NT2/D1 (cell line): ENCODE measurements around the gene TOR4A.
A peak's percentile ranks its signal among the peaks of the same experiment; 100 is the strongest.

Experiments used
- DNase-seq: peaks from one replicate; pipeline ENCODE4 v3.0.0-alpha.2; 2011; ENCODE audit warnings: low read depth, low spot score
- H3K27me3 ChIP-seq: 2 replicates; pipeline ENCODE4 v1.6.0; 2011; ENCODE audit warnings: mild to moderate bottlenecking; ENCODE audit not compliant: insufficient read length, insufficient read depth
- H3K36me3 ChIP-seq: 2 replicates; pipeline ENCODE4 v1.6.1; 2011; ENCODE audit warnings: mild to moderate bottlenecking, low read length, mixed read lengths; ENCODE audit not compliant: insufficient read depth, insufficient read length
- H3K4me1 ChIP-seq: 2 replicates; pipeline ENCODE4 v1.5.1; 2011; ENCODE audit not compliant: insufficient read depth, insufficient read length
- H3K4me3 ChIP-seq: 2 replicates; pipeline ENCODE4 v1.5.1; 2011; ENCODE audit warnings: low read depth; ENCODE audit not compliant: insufficient read length
- H3K9ac ChIP-seq: 2 replicates; pipeline ENCODE4 v1.6.0; 2011; ENCODE audit warnings: low read depth; ENCODE audit not compliant: insufficient read length
- H3K9me3 ChIP-seq: 2 replicates; pipeline ENCODE4 v1.5.1; 2011; ENCODE audit warnings: mild to moderate bottlenecking, low read length; ENCODE audit not compliant: insufficient read depth
- SUZ12 ChIP-seq: IDR thresholded peaks from 2 replicates; pipeline ENCODE4 v1.6.1; 2011; ENCODE audit not compliant: insufficient read length, insufficient read depth; ENCODE audit errors: extremely low read depth
- YY1 ChIP-seq: IDR thresholded peaks from 2 replicates; pipeline ENCODE4 v1.6.1; 2011; ENCODE audit not compliant: insufficient read length, insufficient read depth
- ZNF274 ChIP-seq: IDR thresholded peaks from 2 replicates; pipeline ENCODE4 v1.6.1; 2011; ENCODE audit warnings: mild to moderate bottlenecking, low read depth, low read length

TOR4A gene

DNA sequence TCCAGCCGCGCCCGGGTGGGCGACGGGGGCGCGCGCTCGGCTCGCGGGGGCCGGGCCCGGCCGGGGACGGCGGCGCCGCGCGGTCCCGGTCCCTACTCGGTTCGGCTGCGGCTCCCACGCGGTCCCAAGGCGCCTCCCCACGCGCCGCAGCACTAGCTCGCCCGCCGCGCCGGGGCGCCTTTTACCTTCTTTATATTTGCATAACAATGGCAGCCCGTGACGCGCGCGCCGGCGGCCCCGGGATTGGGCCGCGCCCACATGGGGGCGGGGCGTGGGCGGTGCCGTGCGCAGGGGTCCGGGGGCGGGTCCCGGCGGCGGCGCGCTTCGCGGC lies 24.6 kb downstream of the TOR4A start, which contains the start of gene NRARP:
TSS of gene NRARP (minus strand) at position 154 of the 331 bp plus-strand sequence. CDS start 343 bp downstream, outside the sequence.
- Histone ChIP-seq H3K9me3 (no peaks in the 10 kb centered on the region), H3K36me3 (peaks cover 7% of the 10 kb centered on the region), H3K9ac (peak within 1 kb of the TSS; percentile 99), H3K4me3 (peak within 1 kb of the TSS; percentile 98), H3K4me1 (peaks cover 54% of the 10 kb centered on the region), H3K27me3 (peaks cover 20% of the 10 kb centered on the region)
- no peak for TF ChIP-seq ZNF274
- DNase-seq = no peak

DNA sequence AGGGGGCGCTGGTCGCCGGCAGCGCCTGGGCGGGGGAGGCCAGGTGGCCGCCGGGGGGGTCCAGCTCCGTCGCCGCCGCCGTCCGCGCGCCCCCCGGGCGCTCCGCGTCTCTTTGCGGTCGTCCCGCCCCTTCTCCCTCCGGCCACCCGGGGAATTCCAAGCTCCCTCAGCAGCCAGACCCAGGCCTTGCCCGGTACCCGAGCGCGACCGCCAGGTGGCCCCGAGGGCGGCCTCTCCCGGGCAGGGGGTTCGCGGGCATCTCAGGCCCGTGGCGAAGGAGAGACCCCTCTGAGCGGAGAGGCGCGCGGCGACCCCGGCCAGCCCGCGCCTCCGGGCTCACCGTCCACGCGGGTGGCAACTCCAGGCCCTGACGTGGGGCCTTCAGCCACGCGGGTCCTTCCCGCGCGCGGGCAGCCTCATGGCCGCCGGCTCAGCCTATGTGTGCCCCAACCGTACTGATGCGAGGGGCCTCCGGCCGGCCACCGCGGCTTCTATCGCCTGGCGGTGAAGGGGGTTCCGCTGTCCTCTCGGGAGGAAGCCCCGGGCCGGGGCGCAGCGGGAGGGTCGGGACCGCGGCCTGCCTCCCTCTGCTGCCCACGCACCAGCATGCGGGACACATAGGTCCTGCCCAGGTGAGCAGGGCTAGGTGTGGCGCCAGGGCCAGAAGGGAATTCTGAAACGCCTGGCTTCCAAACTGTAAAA lies 25.1 kb downstream of the TOR4A start:
- Histone ChIP-seq H3K9me3 (no peaks in the 10 kb centered on the region), H3K27me3 (peaks cover 20% of the 10 kb centered on the region), H3K9ac (peak overlapping the region; percentile 70), H3K36me3 (peaks cover 7% of the 10 kb centered on the region), H3K4me3 (peak overlapping the region; percentile 56), H3K4me1 (peaks cover 58% of the 10 kb centered on the region)
- TF ChIP-seq SUZ12 = no peak
- TF ChIP-seq YY1 = no peak
- TF ChIP-seq ZNF274 = no peak
- no peak for DNase-seq

DNA sequence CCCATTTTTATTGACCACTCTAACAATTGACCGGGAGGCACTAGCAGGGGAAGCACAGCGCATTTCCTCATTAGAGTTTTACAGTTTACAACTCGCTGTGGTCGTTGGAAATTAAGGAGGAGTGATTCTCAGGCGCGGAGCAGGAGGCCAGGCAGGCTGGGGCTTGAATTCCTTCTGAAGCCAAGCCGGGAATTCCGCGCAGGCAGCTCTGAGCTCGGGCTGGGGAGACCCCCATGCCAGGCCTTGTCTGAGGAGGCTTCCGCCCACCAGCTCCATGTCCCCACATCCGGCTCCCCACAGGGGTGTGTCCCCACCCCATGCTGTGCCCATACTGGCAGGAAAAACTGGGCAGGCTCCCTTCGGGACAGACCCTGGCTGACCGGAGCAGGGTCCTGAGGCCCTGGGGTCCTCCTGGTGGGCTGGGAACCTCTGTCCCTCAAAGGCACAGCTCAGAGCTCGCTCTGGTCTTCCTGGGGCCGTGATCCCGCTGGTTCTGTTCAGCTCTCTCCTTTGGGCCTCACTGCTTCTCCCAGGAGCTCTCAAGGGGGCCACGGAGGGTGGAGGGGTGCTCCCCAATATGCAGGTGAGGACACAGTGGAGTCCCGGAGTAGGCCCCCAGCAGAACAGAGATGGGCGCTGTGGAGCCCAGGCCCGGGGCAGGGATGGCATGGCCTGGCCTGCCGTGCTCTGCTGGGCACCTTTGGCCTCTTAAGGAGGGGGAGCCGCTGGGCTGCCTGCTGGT lies 25.8 kb downstream of the TOR4A start:
- DNase-seq = no peak
- Histone ChIP-seq H3K4me1 (peaks cover 58% of the 10 kb centered on the region), H3K9ac (peak overlapping the region; percentile 70), H3K27me3 (peaks cover 20% of the 10 kb centered on the region), H3K4me3 (peak overlapping the region; percentile 56), H3K36me3 (peaks cover 4% of the 10 kb centered on the region), H3K9me3 (no peaks in the 10 kb centered on the region)
- TF ChIP-seq ZNF274 (no peak), YY1 (no peak), SUZ12 (no peak)

DNA sequence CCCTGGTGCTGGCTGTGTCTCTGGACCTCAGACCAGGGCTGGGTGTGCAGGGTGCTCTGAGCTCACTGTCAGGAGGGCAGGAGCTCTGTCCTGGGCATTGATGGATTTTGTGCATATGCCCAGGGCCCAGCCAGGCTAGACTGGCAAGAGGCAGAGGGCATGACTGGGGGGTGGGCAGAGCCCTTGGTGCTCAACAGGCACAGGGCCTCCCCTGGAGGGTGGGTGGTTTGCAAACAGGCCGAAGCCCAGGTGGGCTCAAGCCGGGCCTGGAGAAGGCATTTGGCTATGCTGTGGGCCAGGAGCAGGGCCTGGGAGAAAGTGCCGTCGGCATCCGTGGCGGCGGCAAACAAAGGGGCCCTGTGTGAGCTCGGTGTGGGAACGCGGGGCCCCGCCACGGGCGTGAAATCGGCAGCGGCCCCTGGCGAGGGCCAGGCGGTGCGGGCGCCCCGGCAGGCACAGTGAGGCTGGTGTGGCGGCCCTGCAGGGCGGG lies 26.4 kb downstream of the TOR4A start:
- no peak for DNase-seq
- peaks cover 20% of the 10 kb centered on the region for H3K27me3 ChIP-seq
- no peak overlapping the region for H3K4me3 ChIP-seq
- H3K9me3 ChIP-seq = no peaks in the 10 kb centered on the region
- TF ChIP-seq SUZ12 = no peak
- TF ChIP-seq YY1 = no peak
- TF ChIP-seq ZNF274 = no peak
- peak overlapping the region; percentile 70 for H3K9ac ChIP-seq
- peaks cover 53% of the 10 kb centered on the region for H3K4me1 ChIP-seq
- H3K36me3 ChIP-seq = no peaks in the 10 kb centered on the region

DNA sequence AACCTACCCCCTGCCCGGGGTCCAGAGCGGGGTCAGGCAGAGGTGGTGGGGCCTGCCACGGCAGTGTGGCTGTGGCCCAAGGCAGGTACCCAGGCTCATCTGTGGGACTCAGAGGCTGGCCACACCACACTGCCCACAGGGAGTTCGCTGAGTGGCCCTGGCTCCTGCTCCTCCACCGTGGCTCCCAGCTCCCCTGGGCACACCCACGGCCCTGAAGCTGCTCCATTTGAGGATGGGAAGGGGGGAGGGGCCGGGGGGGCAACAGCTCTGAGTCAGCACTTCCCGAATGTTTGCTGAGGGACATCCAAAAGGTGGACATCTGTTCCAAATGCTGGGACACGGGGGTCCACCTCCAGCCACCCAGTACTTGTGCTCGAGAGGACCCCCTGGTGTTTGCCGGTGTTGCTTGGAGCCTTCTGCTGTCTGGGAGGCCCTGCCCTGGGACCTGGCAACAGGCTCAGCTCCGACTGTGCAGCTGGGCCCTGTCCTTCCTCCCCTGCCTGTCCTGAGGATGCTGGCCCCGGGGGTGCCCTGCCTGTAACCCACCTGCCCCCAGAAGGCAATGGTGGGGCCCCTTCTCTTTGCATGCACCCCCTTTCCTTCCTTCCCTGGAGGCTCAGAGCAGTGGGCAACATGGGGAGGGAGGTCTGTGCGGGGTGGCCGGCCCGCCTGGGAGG lies 27.0 kb downstream of the TOR4A start:
- no peaks in the 10 kb centered on the region for H3K9me3 ChIP-seq
- H3K4me1 ChIP-seq = peaks cover 53% of the 10 kb centered on the region
- no peak for DNase-seq
- no peaks in the 10 kb centered on the region for H3K36me3 ChIP-seq
- TF ChIP-seq YY1 (no peak), ZNF274 (no peak), SUZ12 (no peak)
- H3K4me3 ChIP-seq = no peak overlapping the region
- peaks cover 20% of the 10 kb centered on the region for H3K27me3 ChIP-seq
- peak overlapping the region; percentile 32 for H3K9ac ChIP-seq

DNA sequence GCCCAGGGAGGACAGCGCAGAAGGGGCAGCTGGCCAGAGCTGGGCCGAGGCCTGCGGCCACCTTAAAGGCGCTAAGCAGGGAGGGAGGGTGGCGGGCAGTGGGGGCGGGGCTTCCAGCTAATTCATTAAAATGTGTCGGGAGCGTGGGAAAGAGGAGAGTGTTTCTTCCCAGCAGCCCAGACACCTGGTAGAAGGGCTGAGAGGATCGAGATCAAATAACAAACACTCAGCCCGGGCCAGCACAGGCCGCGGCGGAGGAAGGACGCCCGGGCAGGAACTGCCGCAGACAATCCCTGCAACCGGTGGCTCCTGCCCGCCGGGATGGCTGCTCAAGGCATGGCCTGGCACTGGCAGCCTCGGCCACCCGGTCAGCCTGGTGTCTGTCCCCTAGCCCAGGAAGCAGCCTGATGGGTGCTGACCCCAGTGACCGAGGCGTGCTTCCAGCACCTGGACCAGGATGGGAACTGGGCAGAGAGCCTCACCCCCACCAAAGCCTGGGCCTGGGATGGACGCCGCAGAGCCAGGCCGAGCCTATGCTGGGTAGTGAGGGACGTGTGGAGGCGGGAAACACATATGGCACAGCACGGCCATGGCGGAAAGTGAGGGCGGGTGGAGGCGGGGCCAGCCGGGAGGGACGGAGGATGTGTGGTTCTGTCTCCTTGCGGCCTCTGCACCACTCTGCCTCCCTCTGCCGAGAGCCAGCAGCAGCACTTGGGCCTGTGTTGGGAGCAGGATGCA lies 27.7 kb downstream of the TOR4A start:
- H3K9ac ChIP-seq = peak overlapping the region; percentile 64
- H3K4me3 ChIP-seq = no peak overlapping the region
- peaks cover 55% of the 10 kb centered on the region for H3K4me1 ChIP-seq
- DNase-seq = no peak
- H3K9me3 ChIP-seq = no peaks in the 10 kb centered on the region
- H3K36me3 ChIP-seq = no peaks in the 10 kb centered on the region
- H3K27me3 ChIP-seq = peaks cover 20% of the 10 kb centered on the region
- TF ChIP-seq SUZ12 (no peak), ZNF274 (no peak), YY1 (no peak)
